DMS 273 (cell line): ENCODE data around the gene ATP8B3.

ENCODE experiments used
- DNase-seq: peaks from one replicate; lab custom pipeline; 2025; ENCODE audit not compliant: unreplicated experiment; lab: John Stamatoyannopoulos, UW

ATP8B3 gene

GRCh38 chr19:1817553-1818179, 5.6 kb upstream of the ATP8B3 start:
- no peak for DNase-seq

DNA sequence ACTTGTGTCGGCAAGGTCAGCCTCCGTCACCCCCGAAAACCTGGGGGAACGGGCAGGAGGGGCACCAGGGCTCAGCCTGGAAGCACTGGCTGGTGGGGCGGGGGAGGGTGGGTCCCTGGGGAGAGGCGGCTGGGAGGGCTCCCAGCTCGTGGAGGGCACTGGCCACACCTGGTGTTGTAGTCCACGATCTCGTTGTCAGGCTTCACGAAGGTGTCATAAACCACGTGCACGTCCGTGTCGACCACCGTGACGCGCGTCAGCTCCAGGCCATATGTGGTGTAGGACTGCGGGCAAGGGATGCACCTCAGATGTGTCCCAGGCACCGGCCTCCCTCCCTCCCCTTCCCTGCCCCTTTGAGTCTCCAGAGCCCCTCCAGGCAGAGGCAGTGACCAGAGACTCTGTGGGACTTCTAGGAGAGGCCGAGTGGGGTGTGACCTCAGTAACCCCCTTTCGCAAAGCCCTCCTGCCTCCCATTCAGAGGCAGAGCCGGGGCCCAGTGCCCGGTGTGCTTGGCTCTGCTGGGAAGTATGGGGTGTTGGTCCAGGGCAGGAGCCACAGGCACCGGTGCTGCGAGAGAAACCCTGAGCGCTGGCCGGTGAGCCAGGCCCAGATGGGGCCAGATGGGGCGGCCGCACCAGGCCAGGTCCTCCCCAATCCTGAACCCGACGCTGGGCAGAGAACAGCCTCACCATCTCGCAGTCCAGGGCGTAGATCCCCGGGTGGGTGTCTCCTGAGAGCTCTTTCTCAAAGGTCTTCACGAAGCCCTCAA, 4.6 kb upstream of the ATP8B3 start:
- DNase-seq = no peak

GRCh38 chr19:1815605-1816529, 3.8 kb upstream of the ATP8B3 start:
- no peak for DNase-seq

DNA sequence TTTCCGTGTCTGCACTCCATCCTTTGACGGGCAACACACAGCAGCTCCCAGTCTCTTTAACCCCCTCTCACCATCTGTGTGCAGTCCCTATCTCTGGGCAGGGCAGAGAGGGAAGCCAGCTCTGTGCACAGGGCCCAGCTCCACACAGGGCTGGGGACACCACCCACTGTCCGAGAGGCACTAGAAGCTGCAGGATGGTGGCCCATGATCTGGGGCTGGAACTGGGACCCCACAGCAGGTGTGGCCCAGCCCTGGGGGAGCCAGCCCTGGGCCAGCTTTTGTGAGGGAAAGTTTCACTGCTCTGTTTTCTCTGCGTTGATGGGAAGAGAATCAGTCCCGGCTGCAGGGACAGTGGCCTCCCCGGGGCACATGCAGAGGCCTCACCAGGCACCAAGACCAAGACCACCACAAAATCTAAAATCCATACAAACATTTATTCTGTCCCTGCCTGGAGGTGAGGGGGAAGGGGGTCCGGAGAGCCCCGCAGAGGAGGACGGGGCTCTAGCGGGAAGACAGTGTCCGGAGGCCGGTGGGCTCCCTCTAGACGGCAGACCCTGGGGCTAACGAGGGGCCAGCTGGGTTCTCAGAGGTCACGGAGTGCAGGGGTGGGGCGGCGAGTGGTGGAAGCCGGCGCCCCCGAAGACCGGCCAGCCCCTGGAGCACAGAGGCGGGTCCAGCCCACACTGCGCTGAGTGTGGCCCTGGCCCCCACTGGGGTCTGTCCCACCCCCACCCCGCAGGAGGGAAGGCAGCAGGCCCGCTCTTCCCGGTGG, 2.9 kb upstream of the ATP8B3 start:
- peak; percentile 35 for DNase-seq

GRCh38 chr19:1814391-1814790, 2.3 kb upstream of the ATP8B3 start:
- DNase-seq = no peak

GRCh38 chr19:1813192-1814182, 1.4 kb upstream of the ATP8B3 start:
- no peak for DNase-seq

GRCh38 chr19:1812426-1813191, 533 bp upstream of the ATP8B3 start:
- DNase-seq = peak; percentile 94

GRCh38 chr19:1811472-1811894, 593 bp downstream of the ATP8B3 start:
- DNase-seq = peak; percentile 45

- no peak for DNase-seq
Measured at GRCh38 chr19:1810439-1811160, 1.5 kb downstream of the ATP8B3 start.

DNA sequence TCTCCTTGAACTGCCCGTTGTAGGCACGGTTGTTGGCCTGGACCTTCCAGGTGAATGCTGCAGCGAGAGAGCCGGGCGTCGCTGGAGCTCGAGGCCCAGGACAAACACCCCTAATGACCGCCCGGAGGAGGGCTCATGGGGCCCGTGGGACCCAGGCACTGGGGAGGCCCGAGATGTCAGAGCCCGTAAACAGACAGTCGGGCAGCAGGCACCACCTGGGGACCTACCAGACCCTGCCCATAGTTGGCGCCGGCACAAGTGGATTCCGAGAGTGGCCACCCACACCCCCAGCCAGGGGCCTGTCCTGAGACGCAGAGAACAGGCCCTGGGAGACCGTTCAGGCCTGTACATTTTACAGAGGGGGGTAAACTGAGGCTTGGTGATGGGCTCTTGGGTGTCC, 2.4 kb downstream of the ATP8B3 start:
- DNase-seq = no peak

DNA sequence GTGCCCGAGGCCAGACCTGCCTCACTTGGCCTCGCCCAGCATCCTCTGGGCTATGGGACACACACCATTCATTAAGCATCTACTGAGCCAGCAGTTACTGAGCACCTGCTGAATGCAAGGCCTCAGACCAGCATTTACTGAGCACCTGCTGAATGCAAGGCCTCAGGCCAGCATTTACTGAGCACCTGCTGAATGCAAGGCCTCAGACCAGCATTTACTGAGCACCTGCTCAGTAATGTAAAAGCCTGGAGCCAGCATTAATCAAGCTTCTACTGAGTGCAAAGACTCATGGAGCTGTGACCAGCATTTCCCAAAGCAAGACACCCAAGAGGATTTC, 3.7 kb downstream of the ATP8B3 start:
- DNase-seq = no peak

- no peak for DNase-seq
Measured at GRCh38 chr19:1807695-1808394, 4.2 kb downstream of the ATP8B3 start.

DNA sequence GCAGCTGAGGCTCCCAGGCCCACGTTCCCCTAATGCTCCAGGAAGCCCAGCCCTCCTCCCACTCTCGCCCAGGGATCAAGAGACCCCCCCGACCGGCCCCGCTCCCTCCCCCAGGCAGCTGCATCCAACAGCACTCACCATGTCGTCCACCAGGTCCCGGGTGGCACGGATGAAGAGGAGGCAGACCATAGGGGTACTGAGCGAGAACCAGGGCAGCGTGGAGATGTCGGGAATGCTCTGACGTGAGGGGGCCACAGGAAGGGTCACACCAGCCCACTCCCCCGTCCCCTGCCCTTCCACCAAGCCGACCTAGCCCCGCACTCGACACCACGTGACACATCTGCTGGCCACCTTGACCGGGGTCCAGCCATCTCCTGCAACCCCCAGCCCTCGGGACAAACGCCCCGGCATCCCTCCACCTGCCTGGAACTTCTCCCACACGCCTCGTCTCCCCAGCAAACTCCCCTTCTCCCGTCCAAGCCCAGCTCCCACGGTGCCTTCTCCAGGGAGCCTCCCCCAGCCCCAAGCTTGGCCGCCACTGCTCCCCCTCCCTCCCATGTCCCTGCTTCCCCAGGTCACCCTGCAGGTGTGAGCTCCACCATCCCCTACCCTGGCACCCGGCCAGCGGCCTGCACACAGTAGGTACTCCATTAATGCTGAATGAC, 4.9 kb downstream of the ATP8B3 start:
- DNase-seq = no peak

- no peak for DNase-seq
Measured at GRCh38 chr19:1806184-1807029, 5.7 kb downstream of the ATP8B3 start.

GRCh38 chr19:1805401-1806183, 6.5 kb downstream of the ATP8B3 start:
- no peak for DNase-seq

- DNase-seq = no peak
Measured at GRCh38 chr19:1804858-1805257, 7.2 kb downstream of the ATP8B3 start.
